Endothelial cell of umbilical vein (primary cell): Measurements from ENCODE around the gene LRRC8D. TPM values are rescaled to one million over a fixed set of nuclear protein-coding genes. Genes with fewer than 3 reads are reported as not detected.

ENCODE experiments used
- BruUV-seq: library from RNA; stranded (reverse); fragments of 400-500 nt; replicated peaks from 2 replicates; lab custom pipeline; 2021; lab: Mats Ljungman, UMichigan
- CTCF ChIA-PET: fragments of 300-600, 350-600 bp; sonication (Branson Sonifier 250); formaldehyde crosslinking; loops from one replicate; lab custom pipeline; 2021; ENCODE audit warnings: antibody characterized with exemption, inconsistent platforms; lab: Charles Lee
- POLR2A ChIA-PET: fragments of 300-600, 350-600 bp; sonication (Branson Sonifier 250); formaldehyde crosslinking; loops from one replicate; lab custom pipeline; 2021; ENCODE audit warnings: antibody characterized with exemption, inconsistent platforms; lab: Charles Lee
- DNase-seq: peaks from one replicate; pipeline ENCODE4 v3.0.0-alpha.2; 2011; ENCODE audit warnings: low read depth, low spot score
- FAIRE-seq: peaks from 2 replicates; lab custom pipeline; 2011; peaks lifted over from hg19 to GRCh38; lab: Jason Lieb, UNC
- H2AFZ ChIP-seq: 2 replicates; pipeline ENCODE4 v1.6.0; 2012; ENCODE audit warnings: low read depth, low read length, control low read depth, inconsistent platforms
- H3K27ac ChIP-seq: 2 replicates; pipeline ENCODE4 v1.5.1; 2011; ENCODE audit warnings: low read depth, mild to moderate bottlenecking, control low read depth, low read length, moderate library complexity; ENCODE audit not compliant: insufficient read depth
- H3K27me3 ChIP-seq, 2 experiments: 2 replicates each; pipeline versions ENCODE4 v1.6.0 to v1.6.1; 2011; ENCODE audit warnings: low read length in 2 of 2, mixed read lengths in 1 of 2; ENCODE audit not compliant: control insufficient read depth in 2 of 2, insufficient read depth in 2 of 2
- H3K36me3 ChIP-seq, 2 experiments: 2 replicates in 1 of 2; 3 replicates in 1 of 2; pipeline ENCODE4 v1.5.1; 2011; ENCODE audit warnings: low read length in 2 of 2, mild to moderate bottlenecking in 1 of 2, moderate library complexity in 1 of 2; ENCODE audit not compliant: control insufficient read depth in 2 of 2, insufficient read depth in 2 of 2; ENCODE audit errors: extremely low read depth in 1 of 2
- H3K4me1 ChIP-seq: 3 replicates; pipeline ENCODE4 v1.5.1; 2011; ENCODE audit warnings: mild to moderate bottlenecking, low read length; ENCODE audit not compliant: control insufficient read depth, insufficient read depth; ENCODE audit errors: extremely low read depth
- H3K4me2 ChIP-seq: 2 replicates; pipeline ENCODE4 v1.6.1; 2011; ENCODE audit warnings: low read length, control low read depth, mixed read lengths; ENCODE audit not compliant: insufficient read depth
- H3K4me3 ChIP-seq, 3 experiments: fragments of 200-600 bp in 1 of 3; sonication (generic), shearing (Covaris generic) in 1 of 3; replicated peaks in 1 of 3; 2 replicates each; pipeline ENCODE4 v1.5.1; 2011 to 2016; ENCODE audit warnings: control low read depth in 3 of 3, low read length in 3 of 3, mild to moderate bottlenecking in 2 of 3, inconsistent platforms in 1 of 3, low read depth in 1 of 3, moderate library complexity in 1 of 3; ENCODE audit not compliant: insufficient read depth in 1 of 3
- H3K79me2 ChIP-seq: 2 replicates; pipeline ENCODE4 v1.6.0; 2012; ENCODE audit warnings: low read length, inconsistent platforms; ENCODE audit not compliant: control insufficient read depth, insufficient read depth
- H3K9ac ChIP-seq: replicated peaks from 2 replicates; pipeline ENCODE3; 2011; ENCODE audit warnings: low read length, control low read depth; ENCODE audit not compliant: insufficient read depth; ENCODE audit errors: extremely low read depth
- H3K9me1 ChIP-seq: replicated peaks from 3 replicates; pipeline ENCODE4 v1.6.0; 2011; ENCODE audit warnings: mild to moderate bottlenecking, low read length; ENCODE audit not compliant: control insufficient read depth, insufficient read depth; ENCODE audit errors: extremely low read depth
- H3K9me3 ChIP-seq: replicated peaks from 2 replicates; pipeline ENCODE4 v1.5.1; 2012; ENCODE audit warnings: low read length, inconsistent platforms; ENCODE audit not compliant: control insufficient read depth, insufficient read depth
- H4K20me1 ChIP-seq: replicated peaks from 2 replicates; pipeline ENCODE3; 2011; ENCODE audit warnings: mild to moderate bottlenecking, low read length; ENCODE audit not compliant: control insufficient read depth, insufficient read depth; ENCODE audit errors: extremely low read depth
- CTCF ChIP-seq, 2 donors: IDR thresholded peaks; 1 replicate in 1 of 2; 2 replicates in 1 of 2; pipeline ENCODE4 v1.5.1; 2011; ENCODE audit warnings: low read length in 2 of 2, mild to moderate bottlenecking in 2 of 2, moderate library complexity in 2 of 2, control low read depth in 1 of 2, inconsistent platforms in 1 of 2, low read depth in 1 of 2; ENCODE audit not compliant: insufficient read depth in 1 of 2; ENCODE audit errors: extremely low read depth in 1 of 2
- EZH2 ChIP-seq: IDR thresholded peaks from 2 replicates; pipeline ENCODE4 v1.6.1; 2012; ENCODE audit warnings: borderline replicate concordance, low read depth, mild to moderate bottlenecking, moderate library complexity, low read length, inconsistent platforms; ENCODE audit not compliant: severe bottlenecking
- GATA2 ChIP-seq: IDR thresholded peaks from 2 replicates; pipeline ENCODE4 v1.7.0; 2011; ENCODE audit warnings: low read depth, mild to moderate bottlenecking, moderate library complexity, mixed read lengths, low read length; ENCODE audit not compliant: insufficient read length, insufficient read depth
- JUN ChIP-seq: IDR thresholded peaks from 2 replicates; pipeline ENCODE4 v1.6.1; 2011; ENCODE audit warnings: borderline replicate concordance, low read depth; ENCODE audit not compliant: insufficient read length, insufficient read depth
- MAX ChIP-seq: IDR thresholded peaks from 2 replicates; pipeline ENCODE4 v1.6.1; 2011; ENCODE audit not compliant: insufficient read depth, insufficient read length
- MYC ChIP-seq: IDR thresholded peaks from one replicate; pipeline ENCODE4 v1.6.1; 2011; ENCODE audit warnings: mild to moderate bottlenecking, low read depth, low read length
- POLR2A ChIP-seq: IDR thresholded peaks from 2 replicates; pipeline ENCODE4 v1.6.1; 2012; ENCODE audit warnings: low read depth, mild to moderate bottlenecking, control low read depth, low read length
- POLR2AphosphoS5 ChIP-seq: IDR thresholded peaks from 2 replicates; pipeline ENCODE4 v1.6.1; 2012; ENCODE audit warnings: low read depth, mild to moderate bottlenecking, control low read depth, low read length, moderate library complexity; ENCODE audit not compliant: insufficient read depth
- dilution Hi-C: fragments of 300-500 bp; cut with MboI; formaldehyde crosslinking; loops from one replicate; pipeline ENCODE4 v1.15.0; 2019; ENCODE audit warnings: low sequenced_read_pairs; ENCODE audit not compliant: extremely low pct_ligation_motif_present
- intact Hi-C: fragments of 100-400 bp; cut with micrococcal nuclease; formaldehyde crosslinking; loops from one replicate; pipeline ENCODE4 v1.10.0; 2022
- polyA plus RNA-seq, 4 experiments: library from polyadenylated mRNA; depleted of rRNA in 3 of 4; stranded (reverse) in 3 of 4; unstranded in 1 of 4; fragments of >200 nt; gene quantifications; 2 replicates each; pipeline versions ENCODE4 v1.2.1 to v1.2.3, GENCODE V29; 2011 to 2012; ENCODE audit warnings: missing spikeins in 1 of 4
- total RNA-seq: library from RNA; stranded (reverse); gene quantifications from 2 replicates; pipeline ENCODE4 v1.2.3, GENCODE V29; 2021

The LRRC8D gene
- total and polyA plus RNA-seq, 2 donors (not counting 3 experiments of a cell fraction or from before 2014, with no cell fraction given) = 31.9 to 37.7 TPM

GRCh38 chr1:89823679-89824292 lies 3.0 kb downstream of the LRRC8D start:
- TF ChIP-seq MAX = no peak
- no peak for TF ChIP-seq MYC
- peaks cover 11% of the 10 kb centered on the region for H3K4me1 ChIP-seq
- DNase-seq = no peak
- no peaks in the 10 kb centered on the region for H3K9me1 ChIP-seq
- no peaks in the 10 kb centered on the region for H3K36me3 ChIP-seq
- H3K27me3 ChIP-seq = peaks cover 0 to 1% of the 10 kb centered on the region in 2 experiments
- no peaks in the 10 kb centered on the region for H3K9me3 ChIP-seq
- no peak for FAIRE-seq
- ChIA-PET POLR2A (interaction anchor here (0.7 kb wide), 1 partner anchor 43 kb away, joined by 3 read pairs; no protein-coding TSS in a partner anchor), CTCF (interaction anchor here (2.6 kb wide), 1 partner anchor 12 kb away, joined by 7 read pairs; no protein-coding TSS in a partner anchor)
- no peak overlapping the region for H3K27ac ChIP-seq
- BruUV-seq = no TSS peak
- no peaks in the 10 kb centered on the region for H4K20me1 ChIP-seq
- no peak overlapping the region for H3K4me3 ChIP-seq
- no peak overlapping the region for H3K9ac ChIP-seq
- intact Hi-C loops = no loop called here
- H2AFZ ChIP-seq = no peak overlapping the region
- no peaks in the 10 kb centered on the region for H3K79me2 ChIP-seq
- dilution Hi-C loops = no loop called here
- H3K4me2 ChIP-seq = no peak overlapping the region

- Histone ChIP-seq H3K4me3 (no peak overlapping the region), H3K9me3 (no peaks in the 10 kb centered on the region), H3K4me1 (peaks cover 6% of the 10 kb centered on the region), H3K27me3 (peaks cover 0 to 1% of the 10 kb centered on the region in 2 experiments), H2AFZ (no peak overlapping the region), H3K79me2 (no peaks in the 10 kb centered on the region), H3K27ac (no peak overlapping the region), H3K36me3 (no peaks in the 10 kb centered on the region), H4K20me1 (no peaks in the 10 kb centered on the region), H3K4me2 (no peak overlapping the region), H3K9ac (no peak overlapping the region), H3K9me1 (no peaks in the 10 kb centered on the region)
- no peak for DNase-seq
- POLR2A ChIA-PET = no interaction called here
- intact Hi-C loops (no loop called here), dilution Hi-C loops (no loop called here)
- CTCF ChIA-PET = interaction anchor here (0.7 to 2.6 kb wide), 3 partner anchors 9 to 168 kb away, joined by 3 to 11 read pairs (median 7); partner anchors contain the start of gene ZNF326
- no TSS peak for BruUV-seq
- FAIRE-seq = no peak
- no peak for TF ChIP-seq MYC
- no peak for TF ChIP-seq JUN
- TF ChIP-seq EZH2 = no peak
- no peak for TF ChIP-seq CTCF (IDR thresholded peaks at IDR 0.05; ENCODE audit: extremely low read depth in 1 of 2, insufficient read depth in 1 of 2, low read depth in 1 of 2, low read length in 2 of 2)
- TF ChIP-seq GATA2 = no peak
- TF ChIP-seq POLR2AphosphoS5 = no peak
- TF ChIP-seq POLR2A = no peak
Observed at GRCh38 chr1:89826594-89826993, 5.8 kb downstream of the LRRC8D start.
